Endothelial cell of umbilical vein (primary cell): ENCODE data around the gene TXNDC17. TPM values are rescaled to one million over a fixed set of nuclear protein-coding genes. Genes with fewer than 3 reads are reported as not detected.
"Not testable (repeated sequence)": the region's sequence is repeated elsewhere in the genome, so short reads cannot be mapped to it uniquely, and the experiment has no call there.

ENCODE experiments used
- BruUV-seq: library from RNA; stranded (reverse); fragments of 400-500 nt; replicated peaks from 2 replicates; lab custom pipeline; 2021; lab: Mats Ljungman, UMichigan
- CTCF ChIA-PET: fragments of 300-600, 350-600 bp; sonication (Branson Sonifier 250); formaldehyde crosslinking; loops from one replicate; lab custom pipeline; 2021; ENCODE audit warnings: antibody characterized with exemption, inconsistent platforms; lab: Charles Lee
- POLR2A ChIA-PET: fragments of 300-600, 350-600 bp; sonication (Branson Sonifier 250); formaldehyde crosslinking; loops from one replicate; lab custom pipeline; 2021; ENCODE audit warnings: antibody characterized with exemption, inconsistent platforms; lab: Charles Lee
- DNase-seq: peaks from one replicate; pipeline ENCODE4 v3.0.0-alpha.2; 2011; ENCODE audit warnings: low read depth, low spot score
- FAIRE-seq: peaks from 2 replicates; lab custom pipeline; 2011; peaks lifted over from hg19 to GRCh38; lab: Jason Lieb, UNC
- H2AFZ ChIP-seq: 2 replicates; pipeline ENCODE4 v1.6.0; 2012; ENCODE audit warnings: low read depth, low read length, control low read depth, inconsistent platforms
- H3K27ac ChIP-seq: 2 replicates; pipeline ENCODE4 v1.5.1; 2011; ENCODE audit warnings: low read depth, mild to moderate bottlenecking, control low read depth, low read length, moderate library complexity; ENCODE audit not compliant: insufficient read depth
- H3K27me3 ChIP-seq, 2 experiments: 2 replicates each; pipeline versions ENCODE4 v1.6.0 to v1.6.1; 2011; ENCODE audit warnings: low read length in 2 of 2, mixed read lengths in 1 of 2; ENCODE audit not compliant: control insufficient read depth in 2 of 2, insufficient read depth in 2 of 2
- H3K36me3 ChIP-seq, 2 experiments: 2 replicates in 1 of 2; 3 replicates in 1 of 2; pipeline ENCODE4 v1.5.1; 2011; ENCODE audit warnings: low read length in 2 of 2, mild to moderate bottlenecking in 1 of 2, moderate library complexity in 1 of 2; ENCODE audit not compliant: control insufficient read depth in 2 of 2, insufficient read depth in 2 of 2; ENCODE audit errors: extremely low read depth in 1 of 2
- H3K4me1 ChIP-seq: 3 replicates; pipeline ENCODE4 v1.5.1; 2011; ENCODE audit warnings: mild to moderate bottlenecking, low read length; ENCODE audit not compliant: control insufficient read depth, insufficient read depth; ENCODE audit errors: extremely low read depth
- H3K4me2 ChIP-seq: 2 replicates; pipeline ENCODE4 v1.6.1; 2011; ENCODE audit warnings: low read length, control low read depth, mixed read lengths; ENCODE audit not compliant: insufficient read depth
- H3K4me3 ChIP-seq, 3 experiments: fragments of 200-600 bp in 1 of 3; sonication (generic), shearing (Covaris generic) in 1 of 3; replicated peaks in 1 of 3; 2 replicates each; pipeline ENCODE4 v1.5.1; 2011 to 2016; ENCODE audit warnings: control low read depth in 3 of 3, low read length in 3 of 3, mild to moderate bottlenecking in 2 of 3, inconsistent platforms in 1 of 3, low read depth in 1 of 3, moderate library complexity in 1 of 3; ENCODE audit not compliant: insufficient read depth in 1 of 3
- H3K79me2 ChIP-seq: 2 replicates; pipeline ENCODE4 v1.6.0; 2012; ENCODE audit warnings: low read length, inconsistent platforms; ENCODE audit not compliant: control insufficient read depth, insufficient read depth
- H3K9ac ChIP-seq: replicated peaks from 2 replicates; pipeline ENCODE3; 2011; ENCODE audit warnings: low read length, control low read depth; ENCODE audit not compliant: insufficient read depth; ENCODE audit errors: extremely low read depth
- H3K9me1 ChIP-seq: replicated peaks from 3 replicates; pipeline ENCODE4 v1.6.0; 2011; ENCODE audit warnings: mild to moderate bottlenecking, low read length; ENCODE audit not compliant: control insufficient read depth, insufficient read depth; ENCODE audit errors: extremely low read depth
- H3K9me3 ChIP-seq: replicated peaks from 2 replicates; pipeline ENCODE4 v1.5.1; 2012; ENCODE audit warnings: low read length, inconsistent platforms; ENCODE audit not compliant: control insufficient read depth, insufficient read depth
- H4K20me1 ChIP-seq: replicated peaks from 2 replicates; pipeline ENCODE3; 2011; ENCODE audit warnings: mild to moderate bottlenecking, low read length; ENCODE audit not compliant: control insufficient read depth, insufficient read depth; ENCODE audit errors: extremely low read depth
- FOS ChIP-seq: IDR thresholded peaks from 2 replicates; pipeline ENCODE4 v1.6.1; 2011; ENCODE audit warnings: mild to moderate bottlenecking, low read length, moderate library complexity, borderline replicate concordance; ENCODE audit not compliant: insufficient read depth
- JUN ChIP-seq: IDR thresholded peaks from 2 replicates; pipeline ENCODE4 v1.6.1; 2011; ENCODE audit warnings: borderline replicate concordance, low read depth; ENCODE audit not compliant: insufficient read length, insufficient read depth
- MYC ChIP-seq: IDR thresholded peaks from one replicate; pipeline ENCODE4 v1.6.1; 2011; ENCODE audit warnings: mild to moderate bottlenecking, low read depth, low read length
- POLR2A ChIP-seq: IDR thresholded peaks from 2 replicates; pipeline ENCODE4 v1.6.1; 2012; ENCODE audit warnings: low read depth, mild to moderate bottlenecking, control low read depth, low read length
- POLR2AphosphoS5 ChIP-seq: IDR thresholded peaks from 2 replicates; pipeline ENCODE4 v1.6.1; 2012; ENCODE audit warnings: low read depth, mild to moderate bottlenecking, control low read depth, low read length, moderate library complexity; ENCODE audit not compliant: insufficient read depth
- dilution Hi-C: fragments of 300-500 bp; cut with MboI; formaldehyde crosslinking; loops from one replicate; pipeline ENCODE4 v1.15.0; 2019; ENCODE audit warnings: low sequenced_read_pairs; ENCODE audit not compliant: extremely low pct_ligation_motif_present
- intact Hi-C: fragments of 100-400 bp; cut with micrococcal nuclease; formaldehyde crosslinking; loops from one replicate; pipeline ENCODE4 v1.10.0; 2022
- polyA plus RNA-seq, 4 experiments: library from polyadenylated mRNA; depleted of rRNA in 3 of 4; stranded (reverse) in 3 of 4; unstranded in 1 of 4; fragments of >200 nt; gene quantifications; 2 replicates each; pipeline versions ENCODE4 v1.2.1 to v1.2.3, GENCODE V29; 2011 to 2012; ENCODE audit warnings: missing spikeins in 1 of 4
- total RNA-seq: library from RNA; stranded (reverse); gene quantifications from 2 replicates; pipeline ENCODE4 v1.2.3, GENCODE V29; 2021

The TXNDC17 gene
- total and polyA plus RNA-seq, 2 donors (not counting 3 experiments of a cell fraction or from before 2014, with no cell fraction given): 101 to 297 TPM

DNA sequence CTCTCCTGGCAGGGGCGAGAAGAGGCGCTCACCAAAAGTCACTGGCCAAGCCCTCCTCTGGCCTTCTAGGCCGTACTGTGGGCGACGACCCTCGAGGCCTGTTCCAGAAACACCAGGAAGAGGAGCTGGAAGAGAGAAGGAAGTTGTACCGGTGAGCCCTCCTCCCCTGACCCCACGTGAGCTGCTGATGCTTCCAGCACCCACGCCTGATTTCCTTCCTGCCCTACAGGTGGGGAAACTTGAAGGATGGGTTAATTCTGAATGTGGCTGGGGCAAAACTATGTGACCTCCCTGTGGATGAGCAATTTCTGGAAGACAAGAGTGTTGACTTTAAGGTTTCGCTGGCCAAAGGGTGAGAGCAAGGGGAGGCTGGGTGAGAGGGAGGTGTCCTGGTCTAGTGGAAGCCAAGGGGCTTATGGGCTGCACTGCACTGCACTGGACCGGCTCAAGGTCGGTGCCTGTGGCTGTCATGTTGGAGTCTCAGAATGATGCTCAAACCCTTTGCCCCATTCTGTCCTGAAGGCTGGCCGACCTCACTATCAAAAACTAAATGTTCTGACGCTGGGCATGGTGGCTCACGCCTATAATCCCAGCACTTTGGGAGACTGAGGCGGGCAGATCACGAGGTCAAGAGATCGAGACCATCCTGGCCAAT lies 16.9 kb downstream of the TXNDC17 start:
- H3K27ac ChIP-seq: no peak overlapping the region
- ChIA-PET POLR2A (no interaction called here), CTCF (interaction anchor here (0.9 kb wide), 1 partner anchor 8 kb away, joined by 3 read pairs; no protein-coding TSS in a partner anchor)
- no peaks in the 10 kb centered on the region for H3K79me2 ChIP-seq
- H3K4me2 ChIP-seq: no peak overlapping the region
- H3K4me3 ChIP-seq: no peak overlapping the region
- H3K27me3 ChIP-seq: peaks cover 45 to 62% of the 10 kb centered on the region in 2 experiments
- no peaks in the 10 kb centered on the region for H3K9me3 ChIP-seq
- intact Hi-C loops (no loop called here), dilution Hi-C loops (no loop called here)
- DNase-seq: no peak
- no peaks in the 10 kb centered on the region for H3K36me3 ChIP-seq
- H3K4me1 ChIP-seq: no peaks in the 10 kb centered on the region
- no peaks in the 10 kb centered on the region for H4K20me1 ChIP-seq
- no TSS peak for BruUV-seq
- H2AFZ ChIP-seq: no peak overlapping the region
- no peak overlapping the region for H3K9ac ChIP-seq
- FAIRE-seq: no peak
- no peaks in the 10 kb centered on the region for H3K9me1 ChIP-seq
- TF ChIP-seq MYC (no peak), POLR2AphosphoS5 (no peak), FOS (no peak), JUN (no peak), POLR2A (no peak)

DNA sequence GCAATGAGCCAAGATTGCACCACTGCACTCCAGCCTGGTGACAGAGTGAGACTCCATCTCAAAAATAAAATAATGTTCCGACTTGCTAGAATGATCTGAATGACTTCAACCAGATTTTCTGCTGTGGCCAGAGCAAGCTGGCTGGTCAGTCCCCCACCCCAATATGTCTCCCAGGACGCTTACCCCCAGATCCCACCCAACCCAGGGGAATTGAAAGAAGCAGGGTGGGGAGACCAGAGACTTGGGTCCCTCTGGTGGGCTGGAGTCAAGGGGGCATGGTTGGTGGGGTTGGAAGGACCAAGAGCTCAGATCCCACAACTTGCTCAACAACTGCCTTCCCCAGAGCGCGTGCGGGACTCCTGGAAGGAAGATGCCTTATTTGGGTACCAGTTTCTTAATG lies 17.6 kb downstream of the TXNDC17 start:
- H3K4me3 ChIP-seq, intact Hi-C loops, POLR2A ChIA-PET, H3K9ac ChIP-seq, H2AFZ ChIP-seq, dilution Hi-C loops, H3K36me3 ChIP-seq, CTCF ChIA-PET, H3K4me1 ChIP-seq, H3K79me2 ChIP-seq, H3K9me3 ChIP-seq, FAIRE-seq, DNase-seq, H3K27ac ChIP-seq, H3K4me2 ChIP-seq, BruUV-seq, H4K20me1 ChIP-seq, H3K9me1 ChIP-seq: not testable (repeated sequence)
- H3K27me3 ChIP-seq: peaks cover 41 to 56% of the 10 kb centered on the region in 2 experiments
